Measurements from ENCODE around the gene EFEMP2. TPM values are rescaled to one million over a fixed set of nuclear protein-coding genes. Genes with fewer than 3 reads are reported as not detected.
A peak's percentile ranks its signal among the peaks of the same experiment; 100 is the strongest.

EFEMP2 gene
- polyA plus RNA-seq, 3 donors from 2014 or later, result 1.6 to 6.3 (median 3.6) TPM

GRCh38 chr11:65821107-65821506, 51.5 kb downstream of the EFEMP2 start:
- Mint-ChIP-seq H3K27me3 (ENCODE audit: low read depth in 3 of 3) (peaks cover 0 to 8% (median 0%) of the 10 kb centered on the region in 3 donors), H3K27ac (no peak overlapping the region), H3K36me3 (peaks cover 0 to 4% (median 4%) of the 10 kb centered on the region in 3 donors), H3K4me3 (no peak overlapping the region), H3K9me3 (no peaks in the 10 kb centered on the region), H3K4me1 (peaks cover 3 to 14% of the 10 kb centered on the region in 2 donors)
- no peak for DNase-seq

- peak; percentile 92 for DNase-seq
- peaks cover 3 to 4% (median 4%) of the 10 kb centered on the region in 3 donors for H3K36me3 Mint-ChIP-seq
- peak overlapping the region; percentile 27 to 87 (median 72) for H3K27ac Mint-ChIP-seq
- H3K4me3 Mint-ChIP-seq, result peak overlapping the region; percentile 82 to 90 (median 85)
- no peaks in the 10 kb centered on the region for H3K9me3 Mint-ChIP-seq
- peaks cover 3 to 14% of the 10 kb centered on the region in 2 donors for H3K4me1 Mint-ChIP-seq
- H3K27me3 Mint-ChIP-seq (ENCODE audit: low read depth in 3 of 3), result peaks cover 0 to 5% (median 3%) of the 10 kb centered on the region in 3 donors
These were observed 54.5 kb downstream of the EFEMP2 start for GRCh38 chr11:65817835-65818680.

- peaks cover 3 to 4% (median 4%) of the 10 kb centered on the region in 3 donors for H3K36me3 Mint-ChIP-seq
- H3K27ac Mint-ChIP-seq, result peak overlapping the region in 5 of 6 donors; percentile 27 to 87 (median 77)
- H3K27me3 Mint-ChIP-seq (ENCODE audit: low read depth in 3 of 3), result peaks cover 0 to 5% (median 3%) of the 10 kb centered on the region in 3 donors
These were observed 55.2 kb downstream of the EFEMP2 start for GRCh38 chr11:65817312-65817834.

GRCh38 chr11:65816696-65817095, 55.9 kb downstream of the EFEMP2 start:
- DNase-seq, result no peak
- Mint-ChIP-seq H3K9me3 (no peaks in the 10 kb centered on the region), H3K36me3 (peaks cover 3 to 4% (median 4%) of the 10 kb centered on the region in 3 donors), H3K27ac (peak overlapping the region in 1 of 6 donors; percentile 6), H3K4me3 (peak overlapping the region; percentile 18 to 90 (median 84)), H3K4me1 (peaks cover 3 to 14% of the 10 kb centered on the region in 2 donors), H3K27me3 (ENCODE audit: low read depth in 3 of 3) (peaks cover 0 to 4% (median 3%) of the 10 kb centered on the region in 3 donors)

More at GRCh38 chr11:65817312-65817834, 55.2 kb downstream of the EFEMP2 start:
- peaks cover 3 to 14% of the 10 kb centered on the region in 2 donors for H3K4me1 Mint-ChIP-seq
- H3K9me3 Mint-ChIP-seq, result no peaks in the 10 kb centered on the region
- DNase-seq, result no peak
- H3K4me3 Mint-ChIP-seq, result peak overlapping the region; percentile 82 to 90 (median 85)

Other genes with a start within 250 kb of the EFEMP2 start
- 100 to 1,000 TPM; 166 to 430 (median 222) TPM for gene SIPA1, start 234.7 kb downstream of the EFEMP2 start, polyA plus RNA-seq
- 10 to 100 TPM; 38.5 to 88.4 (median 41.8) TPM for gene RELA, start 209.9 kb downstream of the EFEMP2 start, polyA plus RNA-seq
- 10 to 100 TPM; 41.8 to 49.4 (median 47.7) TPM for gene KAT5, start 160.5 kb downstream of the EFEMP2 start, polyA plus RNA-seq
- gene RNASEH2C, start 152.0 kb downstream of the EFEMP2 start, polyA plus RNA-seq, result 100 to 1,000 TPM in 2 of 3 donors, 10 to 100 TPM in 1; 37.4 to 160 (median 124) TPM
- gene AP5B1, start 91.8 kb downstream of the EFEMP2 start, polyA plus RNA-seq, result 10 to 100 TPM in 1 of 3 donors, 1 to 10 TPM in 2; 7.6 to 20.8 (median 8.2) TPM
- gene OVOL1, start 85.7 kb downstream of the EFEMP2 start, polyA plus RNA-seq, result not detected
- gene SNX32, start 38.8 kb downstream of the EFEMP2 start, polyA plus RNA-seq, result 1 to 10 TPM in 2 of 3 donors, under 1 TPM in 1; 0.30 to 1.7 (median 1.6) TPM
- 1,000 to 10,000 TPM; 2,883 to 4,279 (median 3,963) TPM for gene CFL1, start 14.6 kb downstream of the EFEMP2 start, polyA plus RNA-seq
- 10 to 100 TPM; 22.7 to 47.0 (median 32.2) TPM for gene MUS81, start 12.4 kb downstream of the EFEMP2 start, polyA plus RNA-seq
- gene CTSW, start 7.0 kb upstream of the EFEMP2 start, polyA plus RNA-seq, result 1,000 to 10,000 TPM; 2,066 to 3,052 (median 2,928) TPM
- 100 to 1,000 TPM; 120 to 145 (median 141) TPM for gene FIBP, start 15.7 kb upstream of the EFEMP2 start, polyA plus RNA-seq
- 100 to 1,000 TPM in 2 of 3 donors, 10 to 100 TPM in 1; 62.9 to 159 (median 142) TPM for gene CCDC85B, start 17.9 kb upstream of the EFEMP2 start, polyA plus RNA-seq
- under 1 TPM; 0.13 to 0.30 (median 0.17) TPM for gene FOSL1, start 27.6 kb upstream of the EFEMP2 start, polyA plus RNA-seq
- 10 to 100 TPM; 45.7 to 84.5 (median 60.4) TPM for gene C11orf68, start 46.3 kb upstream of the EFEMP2 start, polyA plus RNA-seq
- 100 to 1,000 TPM; 135 to 234 (median 182) TPM for gene DRAP1, start 46.6 kb upstream of the EFEMP2 start, polyA plus RNA-seq
- gene TSGA10IP, start 72.7 kb upstream of the EFEMP2 start, polyA plus RNA-seq, result not detected
- gene SART1, start 88.9 kb upstream of the EFEMP2 start, polyA plus RNA-seq, result 10 to 100 TPM in 2 of 3 donors, 1 to 10 TPM in 1; 7.5 to 53.0 (median 16.1) TPM
- 10 to 100 TPM; 14.0 to 26.0 (median 21.0) TPM for gene EIF1AD, start 129.4 kb upstream of the EFEMP2 start, polyA plus RNA-seq
- gene BANF1, start 129.7 kb upstream of the EFEMP2 start, polyA plus RNA-seq, result 100 to 1,000 TPM; 212 to 366 (median 295) TPM
- gene CST6, start 139.2 kb upstream of the EFEMP2 start, polyA plus RNA-seq, result not detected
- gene CATSPER1, start 153.7 kb upstream of the EFEMP2 start, polyA plus RNA-seq, result 10 to 100 TPM; 17.2 to 41.1 (median 20.8) TPM
- gene GAL3ST3, start 176.4 kb upstream of the EFEMP2 start, polyA plus RNA-seq, result not detected
- 100 to 1,000 TPM in 1 of 3 donors, 10 to 100 TPM in 2; 71.7 to 141 (median 76.7) TPM for gene SF3B2, start 179.6 kb upstream of the EFEMP2 start, polyA plus RNA-seq
- 10 to 100 TPM; 10.0 to 72.3 (median 23.9) TPM for gene PACS1, start 197.5 kb upstream of the EFEMP2 start, polyA plus RNA-seq